ENCODE measurements around the gene CDH4.

DNA sequence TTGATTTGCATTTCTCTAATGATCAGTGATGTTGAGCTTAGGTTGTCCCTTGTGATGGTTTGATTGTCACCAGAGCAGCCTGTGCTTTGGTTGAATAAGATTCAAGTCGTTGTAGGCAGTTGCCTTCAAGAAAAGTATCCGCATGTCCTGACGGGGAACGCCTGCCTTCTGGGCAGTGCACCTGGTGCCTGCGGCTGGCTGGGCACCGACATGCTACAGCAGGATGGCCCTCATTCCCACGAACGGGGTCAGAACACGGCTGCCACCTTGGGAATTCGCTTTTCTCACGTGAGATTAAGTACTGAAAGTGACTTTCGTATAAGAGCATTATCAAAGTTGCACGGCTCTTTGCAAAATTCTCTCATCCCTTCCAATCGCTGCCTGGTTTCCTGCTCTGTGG is 78.4 kb downstream of the CDH4 start:
- TF ChIP-seq, protein P1, sequence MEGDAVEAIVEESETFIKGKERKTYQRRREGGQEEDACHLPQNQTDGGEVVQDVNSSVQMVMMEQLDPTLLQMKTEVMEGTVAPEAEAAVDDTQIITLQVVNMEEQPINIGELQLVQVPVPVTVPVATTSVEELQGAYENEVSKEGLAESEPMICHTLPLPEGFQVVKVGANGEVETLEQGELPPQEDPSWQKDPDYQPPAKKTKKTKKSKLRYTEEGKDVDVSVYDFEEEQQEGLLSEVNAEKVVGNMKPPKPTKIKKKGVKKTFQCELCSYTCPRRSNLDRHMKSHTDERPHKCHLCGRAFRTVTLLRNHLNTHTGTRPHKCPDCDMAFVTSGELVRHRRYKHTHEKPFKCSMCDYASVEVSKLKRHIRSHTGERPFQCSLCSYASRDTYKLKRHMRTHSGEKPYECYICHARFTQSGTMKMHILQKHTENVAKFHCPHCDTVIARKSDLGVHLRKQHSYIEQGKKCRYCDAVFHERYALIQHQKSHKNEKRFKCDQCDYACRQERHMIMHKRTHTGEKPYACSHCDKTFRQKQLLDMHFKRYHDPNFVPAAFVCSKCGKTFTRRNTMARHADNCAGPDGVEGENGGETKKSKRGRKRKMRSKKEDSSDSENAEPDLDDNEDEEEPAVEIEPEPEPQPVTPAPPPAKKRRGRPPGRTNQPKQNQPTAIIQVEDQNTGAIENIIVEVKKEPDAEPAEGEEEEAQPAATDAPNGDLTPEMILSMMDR (IDR thresholded peaks at IDR 0.05) = no peak
- no peak for TF ChIP-seq POLR2A (IDR thresholded peaks at IDR 0.05)
- TF ChIP-seq EP300 (IDR thresholded peaks at IDR 0.05) = no peak
- TF ChIP-seq POLR2AphosphoS5 (IDR thresholded peaks at IDR 0.05) = no peak
